ENCODE measurements around the gene SCNN1G. TPM values are rescaled to one million over a fixed set of nuclear protein-coding genes. Genes with fewer than 3 reads are reported as not detected.

Gene SCNN1G
- total RNA-seq, 1 donor from 2014 or later: not detected

DNA sequence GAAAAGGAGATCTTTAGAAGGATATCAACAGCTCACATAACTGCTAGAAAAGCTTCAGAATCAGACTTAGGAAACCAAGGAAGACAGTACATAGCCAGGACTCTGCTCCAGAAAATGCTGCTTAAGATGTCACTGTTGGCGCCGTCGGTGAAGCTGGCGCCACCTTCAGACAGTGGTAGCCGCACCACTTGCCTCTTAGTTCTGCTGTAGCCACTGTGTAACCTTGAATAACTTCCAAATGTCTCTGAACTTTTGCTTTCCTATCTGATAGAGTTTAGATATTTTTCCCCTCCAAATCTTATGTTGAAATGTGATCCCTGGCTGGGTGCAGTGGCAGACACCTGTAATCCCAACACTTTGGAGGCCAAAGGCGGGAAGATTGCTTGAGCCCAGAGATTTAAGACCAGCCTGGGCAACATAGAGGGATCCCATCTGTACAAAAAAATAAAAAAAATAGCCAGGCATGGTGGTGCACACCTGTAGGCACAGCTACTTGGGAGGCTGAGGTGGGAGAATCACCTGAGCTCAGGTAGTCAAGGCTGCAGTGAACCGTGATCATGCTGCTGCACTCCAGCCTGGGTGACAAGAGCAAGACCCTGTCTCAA, 27.0 kb upstream of the SCNN1G start:
- H3K9me3 Mint-ChIP-seq (ENCODE audit: low read depth): no peaks in the 10 kb centered on the region

GRCh38 chr16:23156110-23156509, 26.4 kb upstream of the SCNN1G start:
- Mint-ChIP-seq H3K27me3 (ENCODE audit: low read depth) (peaks cover 34% of the 10 kb centered on the region), H3K27ac (ENCODE audit: unreplicated experiment) (no peak overlapping the region), H3K4me1 (ENCODE audit: low read depth) (no peaks in the 10 kb centered on the region), H3K4me3 (ENCODE audit: unreplicated experiment) (no peak overlapping the region), H3K36me3 (ENCODE audit: low read depth) (no peaks in the 10 kb centered on the region), H3K9me3 (ENCODE audit: low read depth) (no peaks in the 10 kb centered on the region)
- no peak for TF ChIP-seq CTCF (IDR thresholded peaks at IDR 0.05)
- DNase-seq (ENCODE audit: low spot score): no peak

More for the DNA sequence above, 27.0 kb upstream of the SCNN1G start:
- no peaks in the 10 kb centered on the region for H3K36me3 Mint-ChIP-seq (ENCODE audit: low read depth)
- DNase-seq (ENCODE audit: low spot score): no peak
- peaks cover 30% of the 10 kb centered on the region for H3K27me3 Mint-ChIP-seq (ENCODE audit: low read depth)
- no peak overlapping the region for H3K27ac Mint-ChIP-seq (ENCODE audit: unreplicated experiment)
- no peaks in the 10 kb centered on the region for H3K4me1 Mint-ChIP-seq (ENCODE audit: low read depth)
- peak; percentile 51 for TF ChIP-seq CTCF (IDR thresholded peaks at IDR 0.05)
- H3K4me3 Mint-ChIP-seq (ENCODE audit: unreplicated experiment): no peak overlapping the region

GRCh38 chr16:23156946-23157460, 25.5 kb upstream of the SCNN1G start:
- Mint-ChIP-seq H3K4me1 (ENCODE audit: low read depth) (no peaks in the 10 kb centered on the region), H3K36me3 (ENCODE audit: low read depth) (no peaks in the 10 kb centered on the region), H3K4me3 (ENCODE audit: unreplicated experiment) (no peak overlapping the region), H3K27ac (ENCODE audit: unreplicated experiment) (no peak overlapping the region), H3K9me3 (ENCODE audit: low read depth) (no peaks in the 10 kb centered on the region), H3K27me3 (ENCODE audit: low read depth) (peaks cover 39% of the 10 kb centered on the region)
- no peak for DNase-seq (ENCODE audit: low spot score)
- TF ChIP-seq CTCF (IDR thresholded peaks at IDR 0.05): no peak

GRCh38 chr16:23158114-23158513, 24.4 kb upstream of the SCNN1G start:
- no peak overlapping the region for H3K4me3 Mint-ChIP-seq (ENCODE audit: unreplicated experiment)
- no peaks in the 10 kb centered on the region for H3K9me3 Mint-ChIP-seq (ENCODE audit: low read depth)
- H3K36me3 Mint-ChIP-seq (ENCODE audit: low read depth): no peaks in the 10 kb centered on the region
- TF ChIP-seq CTCF (IDR thresholded peaks at IDR 0.05): no peak
- H3K4me1 Mint-ChIP-seq (ENCODE audit: low read depth): no peaks in the 10 kb centered on the region
- H3K27ac Mint-ChIP-seq (ENCODE audit: unreplicated experiment): no peak overlapping the region
- peaks cover 41% of the 10 kb centered on the region for H3K27me3 Mint-ChIP-seq (ENCODE audit: low read depth)
- no peak for DNase-seq (ENCODE audit: low spot score)

- Mint-ChIP-seq H3K4me1 (ENCODE audit: low read depth) (no peaks in the 10 kb centered on the region), H3K4me3 (ENCODE audit: unreplicated experiment) (no peak overlapping the region), H3K9me3 (ENCODE audit: low read depth) (peaks cover 3% of the 10 kb centered on the region), H3K27ac (ENCODE audit: unreplicated experiment) (no peak overlapping the region), H3K36me3 (ENCODE audit: low read depth) (no peaks in the 10 kb centered on the region), H3K27me3 (ENCODE audit: low read depth) (peaks cover 50% of the 10 kb centered on the region)
- TF ChIP-seq CTCF (IDR thresholded peaks at IDR 0.05): no peak
- no peak for DNase-seq (ENCODE audit: low spot score)
These were observed 22.5 kb upstream of the SCNN1G start for GRCh38 chr16:23160082-23160481.
